ENCODE measurements around the gene RASA3. TPM values are rescaled to one million over a fixed set of nuclear protein-coding genes. Genes with fewer than 3 reads are reported as not detected.

Gene RASA3
- total RNA-seq, 1 donor from 2014 or later, result 17.3 TPM

DNA sequence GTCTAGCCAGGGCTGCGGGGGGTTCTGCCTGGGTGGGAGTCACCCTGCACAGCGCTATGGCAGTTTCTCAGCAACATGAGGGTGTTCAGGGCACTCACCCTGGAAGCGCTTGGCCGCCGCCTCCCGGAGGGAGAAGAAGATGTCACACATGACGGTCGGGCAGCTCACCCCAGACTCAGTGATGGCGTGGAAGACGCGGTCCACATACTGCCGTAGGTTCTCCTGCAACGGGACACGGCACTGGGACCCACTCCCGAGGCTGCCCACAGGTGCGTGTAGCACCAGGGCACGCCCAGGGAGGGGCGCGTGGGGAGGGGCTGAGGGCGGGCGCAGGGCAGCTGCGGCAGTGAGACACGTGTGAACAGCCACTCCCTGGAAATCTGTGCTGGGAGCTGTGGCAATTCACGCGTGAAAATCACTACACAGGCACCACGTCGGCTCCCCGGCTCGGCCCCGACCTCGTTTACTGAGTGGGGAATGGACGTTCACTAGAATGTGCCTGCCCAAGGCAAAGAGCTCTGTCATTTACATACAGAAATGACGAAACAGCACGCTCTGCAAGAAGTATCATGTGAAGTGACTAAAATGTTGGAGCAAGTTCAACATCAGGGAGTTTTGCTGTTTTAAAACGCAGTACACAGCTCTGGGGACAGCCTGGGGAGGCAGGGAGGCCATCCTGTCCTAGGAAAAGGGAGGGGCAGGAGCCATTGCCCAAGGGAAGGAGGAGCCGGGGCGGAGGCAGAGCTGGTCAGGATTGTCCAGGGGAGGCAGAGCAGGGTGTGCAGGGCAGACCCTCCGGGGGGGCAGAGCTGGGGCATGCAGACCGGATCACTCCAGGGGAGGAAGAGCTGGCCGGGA lies 117.1 kb downstream of the RASA3 start:
- ATAC-seq (peak; percentile 80), DNase-seq (peak; percentile 82)
- no peaks in the 10 kb centered on the region for H3K9me3 ChIP-seq
- TF ChIP-seq, protein P1, sequence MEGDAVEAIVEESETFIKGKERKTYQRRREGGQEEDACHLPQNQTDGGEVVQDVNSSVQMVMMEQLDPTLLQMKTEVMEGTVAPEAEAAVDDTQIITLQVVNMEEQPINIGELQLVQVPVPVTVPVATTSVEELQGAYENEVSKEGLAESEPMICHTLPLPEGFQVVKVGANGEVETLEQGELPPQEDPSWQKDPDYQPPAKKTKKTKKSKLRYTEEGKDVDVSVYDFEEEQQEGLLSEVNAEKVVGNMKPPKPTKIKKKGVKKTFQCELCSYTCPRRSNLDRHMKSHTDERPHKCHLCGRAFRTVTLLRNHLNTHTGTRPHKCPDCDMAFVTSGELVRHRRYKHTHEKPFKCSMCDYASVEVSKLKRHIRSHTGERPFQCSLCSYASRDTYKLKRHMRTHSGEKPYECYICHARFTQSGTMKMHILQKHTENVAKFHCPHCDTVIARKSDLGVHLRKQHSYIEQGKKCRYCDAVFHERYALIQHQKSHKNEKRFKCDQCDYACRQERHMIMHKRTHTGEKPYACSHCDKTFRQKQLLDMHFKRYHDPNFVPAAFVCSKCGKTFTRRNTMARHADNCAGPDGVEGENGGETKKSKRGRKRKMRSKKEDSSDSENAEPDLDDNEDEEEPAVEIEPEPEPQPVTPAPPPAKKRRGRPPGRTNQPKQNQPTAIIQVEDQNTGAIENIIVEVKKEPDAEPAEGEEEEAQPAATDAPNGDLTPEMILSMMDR (IDR thresholded peaks at IDR 0.05), result no peak
- H3K27me3 ChIP-seq, result no peaks in the 10 kb centered on the region
- no peak overlapping the region for H3K27ac ChIP-seq
- peaks cover 34% of the 10 kb centered on the region for H3K36me3 ChIP-seq
- intact Hi-C loops (cut with DNase I), result no loop called here
- no peaks in the 10 kb centered on the region for H3K4me1 ChIP-seq
- no peak overlapping the region for H3K4me3 ChIP-seq

DNA sequence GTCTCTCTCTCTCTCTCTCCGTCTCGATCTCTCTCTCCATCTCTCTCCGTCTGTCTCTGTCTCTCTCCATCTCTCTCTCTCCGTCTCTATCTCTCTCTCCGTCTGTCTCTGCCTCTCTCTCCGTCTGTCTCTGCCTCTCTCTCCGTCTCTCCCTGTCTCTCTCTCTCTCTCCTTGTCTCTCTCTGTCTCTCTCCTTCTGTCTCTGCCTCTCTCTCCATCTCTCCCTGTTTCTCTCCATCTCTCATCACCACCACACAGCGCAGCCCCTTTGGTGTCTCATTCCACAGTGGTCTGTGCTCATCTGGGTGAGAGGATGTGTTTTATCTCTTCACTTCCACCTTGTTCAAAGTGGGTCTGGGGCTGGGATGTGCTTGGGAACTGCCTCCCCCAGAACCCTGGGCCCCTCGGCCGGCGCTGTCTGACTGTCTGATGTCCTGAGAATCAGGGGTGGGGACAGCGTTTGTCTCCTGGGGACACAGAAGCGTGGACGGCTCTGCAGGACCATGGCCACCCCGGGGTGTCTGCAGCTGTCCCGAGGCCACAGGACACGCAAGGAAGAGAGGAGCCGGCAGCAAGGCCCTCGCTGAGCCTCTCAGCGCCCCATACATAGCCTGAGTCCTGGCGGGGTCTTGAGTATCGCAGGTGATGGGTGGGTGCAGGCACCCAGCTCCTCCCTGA lies 118.3 kb downstream of the RASA3 start:
- ATAC-seq (no peak), DNase-seq (no peak)
- no peaks in the 10 kb centered on the region for H3K27me3 ChIP-seq
- intact Hi-C loops (cut with DNase I), result no loop called here
- H3K36me3 ChIP-seq, result peaks cover 42% of the 10 kb centered on the region
- H3K27ac ChIP-seq, result no peak overlapping the region
- H3K9me3 ChIP-seq, result no peaks in the 10 kb centered on the region
- H3K4me3 ChIP-seq, result no peak overlapping the region
- TF ChIP-seq, protein P1 (IDR thresholded peaks at IDR 0.05), result no peak
- H3K4me1 ChIP-seq, result no peaks in the 10 kb centered on the region

DNA sequence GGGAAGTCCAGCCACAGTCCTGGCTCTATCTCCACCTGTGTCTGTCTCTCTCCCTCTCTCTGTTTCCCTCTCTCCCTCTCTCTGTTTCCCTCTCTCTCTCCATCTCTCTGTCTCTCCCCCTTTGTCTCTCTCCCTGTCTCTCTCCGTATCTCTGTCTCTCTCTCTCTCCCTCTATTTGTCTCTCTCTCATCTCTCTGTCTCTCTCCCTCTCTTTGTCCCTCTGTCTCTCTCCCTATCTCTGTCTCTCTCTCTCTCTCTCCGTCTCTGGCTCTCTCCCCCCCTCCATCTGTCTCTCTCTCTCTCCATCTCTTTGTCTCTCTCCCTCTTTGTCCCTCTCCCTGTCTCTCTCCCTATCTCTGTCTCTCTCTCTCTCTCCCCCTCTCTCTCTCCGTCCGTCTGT lies 119.1 kb downstream of the RASA3 start:
- no peak overlapping the region for H3K27ac ChIP-seq
- TF ChIP-seq, protein P1 (IDR thresholded peaks at IDR 0.05), result no peak
- H3K4me3 ChIP-seq, result no peak overlapping the region
- H3K9me3 ChIP-seq, result no peaks in the 10 kb centered on the region
- DNase-seq, result no peak
- intact Hi-C loops (cut with DNase I), result no loop called here
- peaks cover 44% of the 10 kb centered on the region for H3K36me3 ChIP-seq
- no peaks in the 10 kb centered on the region for H3K4me1 ChIP-seq
- H3K27me3 ChIP-seq, result no peaks in the 10 kb centered on the region
- no peak for ATAC-seq

DNA sequence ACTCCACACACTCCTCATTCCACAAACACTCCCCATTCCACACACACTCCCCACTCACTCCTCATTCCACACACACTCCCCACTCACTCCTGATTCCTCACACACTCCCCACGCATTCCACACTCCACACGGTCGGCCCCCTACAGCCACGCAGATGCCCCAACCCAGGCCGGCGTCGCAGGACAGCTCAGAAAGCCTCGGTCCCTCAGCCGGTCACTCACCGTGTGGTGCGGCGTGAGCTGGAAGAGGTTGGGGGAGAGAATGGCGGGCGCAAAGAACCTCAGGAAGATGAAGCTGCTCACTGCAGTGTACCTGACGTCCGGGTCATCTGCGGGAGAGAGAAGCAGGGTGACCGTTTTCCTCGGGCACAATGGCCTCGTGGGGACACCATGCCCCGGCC lies 119.5 kb downstream of the RASA3 start:
- Histone ChIP-seq H3K4me1 (no peaks in the 10 kb centered on the region), H3K36me3 (peaks cover 44% of the 10 kb centered on the region), H3K27me3 (no peaks in the 10 kb centered on the region), H3K9me3 (no peaks in the 10 kb centered on the region), H3K27ac (no peak overlapping the region), H3K4me3 (no peak overlapping the region)
- ATAC-seq (no peak), DNase-seq (no peak)
- intact Hi-C loops (cut with DNase I), result no loop called here
- TF ChIP-seq, protein P1 (IDR thresholded peaks at IDR 0.05), result no peak

DNA sequence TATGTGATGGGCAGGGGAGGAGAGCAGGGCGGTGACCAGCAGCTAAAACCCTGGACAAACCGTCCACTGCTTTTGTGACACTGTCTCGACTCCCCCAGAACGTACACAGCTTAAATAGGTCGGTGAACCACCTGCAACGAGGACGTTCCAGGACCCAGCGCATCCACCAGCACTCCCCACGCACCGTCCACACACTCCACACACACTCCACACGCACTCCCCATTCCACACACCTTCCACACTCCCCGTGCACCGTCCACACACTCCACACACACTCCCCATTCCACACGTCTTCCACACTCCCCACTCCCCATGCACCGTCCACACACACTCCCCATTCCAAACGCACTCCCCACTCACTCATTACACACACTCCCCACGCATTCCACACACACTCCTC lies 120.3 kb downstream of the RASA3 start:
- H3K4me3 ChIP-seq, result no peak overlapping the region
- ATAC-seq (no peak), DNase-seq (no peak)
- no peaks in the 10 kb centered on the region for H3K9me3 ChIP-seq
- H3K4me1 ChIP-seq, result no peaks in the 10 kb centered on the region
- intact Hi-C loops (cut with DNase I), result no loop called here
- H3K36me3 ChIP-seq, result peaks cover 40% of the 10 kb centered on the region
- no peaks in the 10 kb centered on the region for H3K27me3 ChIP-seq
- TF ChIP-seq, protein P1 (IDR thresholded peaks at IDR 0.05), result no peak
- no peak overlapping the region for H3K27ac ChIP-seq

Data from upper lobe of right lung (tissue), 1 donor.